Type B pancreatic cell (in vitro differentiated cells): ENCODE data around the gene GOLGA1. TPM values are rescaled to one million over a fixed set of nuclear protein-coding genes. Genes with fewer than 3 reads are reported as not detected.
A peak's percentile ranks its signal among the peaks of the same experiment; 100 is the strongest.

Source experiments
- DNase-seq: peaks from one replicate; pipeline ENCODE4 v3.0.0; 2021; ENCODE audit warnings: mixed read lengths; ENCODE audit not compliant: unreplicated experiment; ENCODE audit errors: extremely low spot score
- H3K27ac Mint-ChIP-seq: 2 replicates; pipeline ENCODE4 v1.8.0; 2021; ENCODE audit warnings: mild to moderate bottlenecking, mixed read lengths
- H3K27me3 Mint-ChIP-seq: 2 replicates; pipeline ENCODE4 v1.8.0; 2021; ENCODE audit warnings: mixed read lengths
- H3K36me3 Mint-ChIP-seq: 2 replicates; pipeline ENCODE4 v1.8.0; 2021; ENCODE audit warnings: mixed read lengths
- H3K4me1 Mint-ChIP-seq: one replicate; pipeline ENCODE4 v1.8.0; 2021; ENCODE audit warnings: mixed read lengths; ENCODE audit not compliant: unreplicated experiment
- H3K4me3 Mint-ChIP-seq: 2 replicates; pipeline ENCODE4 v1.8.0; 2021; ENCODE audit warnings: mild to moderate bottlenecking, mixed read lengths
- H3K9me3 Mint-ChIP-seq: 2 replicates; pipeline ENCODE4 v1.8.0; 2021; ENCODE audit warnings: mixed read lengths
- total RNA-seq: library from RNA; stranded (reverse); gene quantifications from 2 replicates; pipeline ENCODE4 v1.2.1, GENCODE V29; 2021; ENCODE audit warnings: low replicate concordance
- TF ChIP-seq, protein P1 (sequence below): fragments of 200-600 bp; sonication (generic); conservative IDR thresholded peaks from 2 replicates; pipeline ENCODE4 v1.5.0; 2021; ENCODE audit warnings: antibody characterized with exemption, mild to moderate bottlenecking

Gene GOLGA1
- total RNA-seq, 1 donor from 2014 or later: 18.4 TPM

DNA sequence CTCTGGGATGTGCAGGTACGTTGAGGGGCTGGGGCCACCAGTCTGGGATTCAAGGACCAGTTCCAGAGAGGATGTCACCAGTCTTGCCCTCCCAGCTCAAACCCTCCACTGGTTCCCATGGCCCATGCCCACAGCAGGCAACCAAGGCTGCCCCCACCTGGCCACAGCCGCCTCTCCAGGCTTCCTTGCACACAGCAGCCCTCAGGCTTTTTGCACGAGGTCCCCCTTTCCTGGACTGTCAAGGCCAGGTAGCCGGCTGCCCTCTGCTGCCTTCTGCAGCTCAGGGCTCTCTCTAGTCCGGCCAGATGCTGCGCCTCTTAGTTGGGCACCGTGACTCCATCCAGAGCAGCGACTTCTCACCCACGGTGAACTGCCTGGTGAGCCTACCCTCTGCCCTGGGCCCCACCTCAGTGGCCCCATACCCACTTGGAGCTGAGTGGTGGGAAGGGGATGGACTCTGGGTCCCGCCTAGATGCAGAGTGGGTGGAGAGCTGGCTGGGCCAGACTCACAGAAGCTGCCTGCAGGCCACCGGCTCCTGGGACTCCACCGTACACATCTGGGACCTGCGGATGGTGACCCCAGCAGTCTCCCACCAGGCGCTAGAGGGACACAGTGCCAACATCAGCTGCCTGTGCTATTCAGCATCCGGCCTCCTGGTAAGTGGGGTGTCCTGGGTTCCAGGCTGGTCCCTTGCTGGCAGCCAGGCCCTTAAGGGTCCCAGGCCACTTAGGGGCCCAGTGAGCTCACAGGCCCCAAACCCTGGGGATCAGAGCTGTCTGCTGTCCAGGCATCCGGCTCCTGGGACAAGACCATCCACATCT is 84.7 kb downstream of the GOLGA1 start:
- peaks cover 3% of the 10 kb centered on the region for H3K27me3 Mint-ChIP-seq
- no peaks in the 10 kb centered on the region for H3K9me3 Mint-ChIP-seq
- H3K36me3 Mint-ChIP-seq: peaks cover 7% of the 10 kb centered on the region
- H3K4me3 Mint-ChIP-seq: peak overlapping the region; percentile 36
- H3K27ac Mint-ChIP-seq: no peak overlapping the region
- H3K4me1 Mint-ChIP-seq: peaks cover 13% of the 10 kb centered on the region
- TF ChIP-seq, protein P1, sequence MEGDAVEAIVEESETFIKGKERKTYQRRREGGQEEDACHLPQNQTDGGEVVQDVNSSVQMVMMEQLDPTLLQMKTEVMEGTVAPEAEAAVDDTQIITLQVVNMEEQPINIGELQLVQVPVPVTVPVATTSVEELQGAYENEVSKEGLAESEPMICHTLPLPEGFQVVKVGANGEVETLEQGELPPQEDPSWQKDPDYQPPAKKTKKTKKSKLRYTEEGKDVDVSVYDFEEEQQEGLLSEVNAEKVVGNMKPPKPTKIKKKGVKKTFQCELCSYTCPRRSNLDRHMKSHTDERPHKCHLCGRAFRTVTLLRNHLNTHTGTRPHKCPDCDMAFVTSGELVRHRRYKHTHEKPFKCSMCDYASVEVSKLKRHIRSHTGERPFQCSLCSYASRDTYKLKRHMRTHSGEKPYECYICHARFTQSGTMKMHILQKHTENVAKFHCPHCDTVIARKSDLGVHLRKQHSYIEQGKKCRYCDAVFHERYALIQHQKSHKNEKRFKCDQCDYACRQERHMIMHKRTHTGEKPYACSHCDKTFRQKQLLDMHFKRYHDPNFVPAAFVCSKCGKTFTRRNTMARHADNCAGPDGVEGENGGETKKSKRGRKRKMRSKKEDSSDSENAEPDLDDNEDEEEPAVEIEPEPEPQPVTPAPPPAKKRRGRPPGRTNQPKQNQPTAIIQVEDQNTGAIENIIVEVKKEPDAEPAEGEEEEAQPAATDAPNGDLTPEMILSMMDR: peak; percentile 46
- no peak for DNase-seq

DNA sequence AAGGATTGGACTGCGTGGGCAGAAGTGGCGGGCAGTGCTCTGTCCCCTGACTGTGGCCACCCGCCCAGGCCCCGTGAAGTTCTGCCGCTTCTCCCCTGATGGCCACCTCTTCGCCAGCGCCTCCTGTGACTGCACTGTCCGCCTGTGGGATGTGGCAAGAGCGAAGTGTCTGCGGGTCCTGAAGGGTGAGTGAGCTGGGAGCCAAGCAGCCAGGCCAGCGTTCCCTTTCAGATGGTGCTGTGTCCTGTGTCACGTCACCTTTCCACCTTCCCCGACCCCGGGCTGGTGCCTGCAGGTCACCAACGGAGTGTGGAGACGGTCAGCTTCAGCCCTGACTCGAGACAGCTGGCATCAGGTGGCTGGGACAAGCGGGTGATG is 85.3 kb downstream of the GOLGA1 start:
- H3K27ac Mint-ChIP-seq: no peak overlapping the region
- H3K36me3 Mint-ChIP-seq: peaks cover 6% of the 10 kb centered on the region

DNA sequence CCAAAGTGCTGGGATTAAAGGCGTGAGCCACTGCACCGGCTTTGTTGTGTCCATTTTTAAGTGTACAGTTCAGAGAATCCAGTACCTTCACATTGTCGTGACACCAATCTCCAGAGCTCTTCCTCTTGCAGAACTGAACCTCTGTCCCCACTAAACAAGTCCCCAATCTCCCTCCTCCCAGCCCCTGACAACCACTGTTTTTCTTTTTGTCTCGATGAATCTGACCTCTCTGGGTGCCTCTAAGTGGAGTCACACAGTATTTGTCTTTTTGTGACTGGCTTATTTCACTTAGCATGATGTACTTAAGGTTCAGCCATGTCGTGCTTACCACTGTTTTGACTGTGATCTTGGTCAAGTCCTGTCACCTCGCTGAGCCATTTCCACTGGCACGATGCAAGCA is 86.1 kb downstream of the GOLGA1 start:
- Mint-ChIP-seq H3K9me3 (no peaks in the 10 kb centered on the region), H3K4me1 (peaks cover 12% of the 10 kb centered on the region), H3K27me3 (peaks cover 3% of the 10 kb centered on the region), H3K27ac (no peak overlapping the region), H3K36me3 (no peaks in the 10 kb centered on the region), H3K4me3 (peak overlapping the region; percentile 8)
- DNase-seq: no peak
- TF ChIP-seq, protein P1: no peak

More for the DNA sequence above, 85.3 kb downstream of the GOLGA1 start:
- Mint-ChIP-seq H3K4me3 (no peak overlapping the region), H3K27me3 (peaks cover 3% of the 10 kb centered on the region), H3K4me1 (peaks cover 16% of the 10 kb centered on the region), H3K9me3 (no peaks in the 10 kb centered on the region)
- DNase-seq: no peak
- TF ChIP-seq, protein P1: no peak

DNA sequence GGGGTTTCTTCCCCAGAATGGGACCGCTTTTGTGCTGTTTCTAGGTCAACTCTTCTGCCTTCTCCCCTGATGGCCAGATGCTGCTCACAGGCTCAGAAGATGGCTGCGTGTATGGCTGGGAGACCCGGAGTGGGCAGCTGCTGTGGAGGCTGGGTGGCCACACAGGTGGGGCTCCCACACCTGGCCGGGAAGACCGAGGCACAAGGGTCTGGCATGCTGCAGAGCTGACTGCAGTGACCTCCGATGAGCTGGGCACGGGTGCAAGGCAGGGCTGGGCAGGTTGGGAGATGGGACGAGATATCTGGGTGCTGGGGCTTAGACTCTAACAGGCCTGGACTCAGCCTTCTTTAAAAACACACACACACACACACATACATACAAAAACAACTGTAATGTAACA is 86.7 kb downstream of the GOLGA1 start:
- Mint-ChIP-seq H3K4me3 (peak overlapping the region; percentile 34), H3K9me3 (no peaks in the 10 kb centered on the region), H3K4me1 (peaks cover 12% of the 10 kb centered on the region), H3K36me3 (no peaks in the 10 kb centered on the region), H3K27ac (no peak overlapping the region), H3K27me3 (peaks cover 3% of the 10 kb centered on the region)
- TF ChIP-seq, protein P1: no peak
- DNase-seq: no peak

DNA sequence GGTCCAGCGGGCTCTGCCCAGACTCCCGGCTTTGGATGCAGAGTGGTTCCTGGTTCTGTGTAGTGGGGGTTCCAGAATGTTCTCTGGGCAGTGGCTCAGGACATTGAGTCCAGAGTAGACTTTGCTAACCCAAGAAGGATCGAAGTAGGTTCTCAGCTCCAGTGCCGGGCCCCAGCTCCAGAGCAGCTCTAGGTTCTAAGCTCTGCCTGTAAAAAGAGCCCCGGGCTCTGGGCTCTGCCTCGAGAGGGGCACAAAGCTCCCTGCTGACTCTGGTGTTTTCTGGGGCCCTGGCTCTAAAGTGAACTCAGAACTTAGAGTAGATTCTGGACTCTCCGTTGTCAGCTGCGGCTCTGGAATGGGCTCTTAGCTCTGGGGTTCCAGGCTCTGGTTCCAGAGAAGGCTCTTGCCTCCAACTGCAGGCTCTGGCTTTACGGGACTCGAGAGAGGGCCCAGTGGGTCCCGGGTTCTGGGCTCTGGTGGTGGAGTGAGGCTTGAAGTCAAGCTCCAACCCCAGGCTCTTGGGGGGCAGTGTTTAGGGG is 87.2 kb downstream of the GOLGA1 start:
- Mint-ChIP-seq H3K36me3 (no peaks in the 10 kb centered on the region), H3K9me3 (no peaks in the 10 kb centered on the region), H3K4me1 (peaks cover 12% of the 10 kb centered on the region), H3K27me3 (peaks cover 3% of the 10 kb centered on the region), H3K27ac (no peak overlapping the region), H3K4me3 (peak overlapping the region; percentile 81)
- no peak for DNase-seq
- TF ChIP-seq, protein P1: no peak
